Measurements from ENCODE around the gene MTFP1. TPM values are rescaled to one million over a fixed set of nuclear protein-coding genes. Genes with fewer than 3 reads are reported as not detected.

The MTFP1 gene
- total RNA-seq, 2 experiments from 2014 or later, result 37.2 to 38.0 TPM

DNA sequence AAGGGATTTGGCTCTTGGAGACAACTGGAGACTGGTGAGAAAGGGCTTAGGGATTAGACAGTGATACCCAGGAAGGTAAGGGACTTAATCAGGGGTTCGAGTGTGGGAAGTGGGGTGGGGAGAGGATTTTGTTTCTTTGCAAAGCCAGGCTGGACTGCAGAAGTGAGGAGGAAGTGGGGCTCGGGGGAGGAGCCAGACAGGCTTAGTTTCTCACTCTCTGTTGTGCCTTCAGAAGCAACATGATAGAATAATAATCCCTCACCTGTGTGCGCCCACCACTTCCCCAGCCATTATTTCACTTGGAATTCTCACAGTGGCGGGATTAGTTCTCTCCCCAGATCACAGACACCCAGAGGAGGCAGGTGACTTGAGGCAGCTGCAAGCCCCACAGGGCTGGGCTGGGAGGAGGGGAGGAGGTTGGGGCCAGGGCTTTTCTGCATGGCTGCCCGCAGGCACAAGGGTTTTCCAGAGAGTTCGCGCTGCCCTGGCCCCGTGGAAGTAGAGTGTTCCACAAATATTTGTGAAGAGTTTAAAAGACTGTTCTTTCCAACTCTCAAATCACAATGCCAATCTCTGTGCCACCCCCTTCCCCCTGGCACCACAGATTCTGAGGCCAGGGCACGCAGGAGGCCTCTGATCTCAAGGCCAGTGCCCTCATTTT is 32.8 kb upstream of the MTFP1 start:
- Histone ChIP-seq H3K4me3 (ENCODE audit: low read length) (no peak overlapping the region), H3K36me3 (ENCODE audit: insufficient read depth, low read length) (no peaks in the 10 kb centered on the region), H3K27ac (ENCODE audit: low read depth in 1 of 2, low read length in 2 of 2) (no peak overlapping the region), H3K9me3 (ENCODE audit: control insufficient read depth in 1 of 2, insufficient read depth in 1 of 2, low read length in 2 of 2) (no peaks in the 10 kb centered on the region), H3K27me3 (ENCODE audit: control insufficient read depth in 1 of 2, insufficient read depth in 2 of 2, low read length in 2 of 2) (peaks cover 0 to 2% of the 10 kb centered on the region in 2 experiments), H3K4me1 (ENCODE audit: insufficient read depth, low read length) (peaks cover 43% of the 10 kb centered on the region)
- TF ChIP-seq, protein P1, sequence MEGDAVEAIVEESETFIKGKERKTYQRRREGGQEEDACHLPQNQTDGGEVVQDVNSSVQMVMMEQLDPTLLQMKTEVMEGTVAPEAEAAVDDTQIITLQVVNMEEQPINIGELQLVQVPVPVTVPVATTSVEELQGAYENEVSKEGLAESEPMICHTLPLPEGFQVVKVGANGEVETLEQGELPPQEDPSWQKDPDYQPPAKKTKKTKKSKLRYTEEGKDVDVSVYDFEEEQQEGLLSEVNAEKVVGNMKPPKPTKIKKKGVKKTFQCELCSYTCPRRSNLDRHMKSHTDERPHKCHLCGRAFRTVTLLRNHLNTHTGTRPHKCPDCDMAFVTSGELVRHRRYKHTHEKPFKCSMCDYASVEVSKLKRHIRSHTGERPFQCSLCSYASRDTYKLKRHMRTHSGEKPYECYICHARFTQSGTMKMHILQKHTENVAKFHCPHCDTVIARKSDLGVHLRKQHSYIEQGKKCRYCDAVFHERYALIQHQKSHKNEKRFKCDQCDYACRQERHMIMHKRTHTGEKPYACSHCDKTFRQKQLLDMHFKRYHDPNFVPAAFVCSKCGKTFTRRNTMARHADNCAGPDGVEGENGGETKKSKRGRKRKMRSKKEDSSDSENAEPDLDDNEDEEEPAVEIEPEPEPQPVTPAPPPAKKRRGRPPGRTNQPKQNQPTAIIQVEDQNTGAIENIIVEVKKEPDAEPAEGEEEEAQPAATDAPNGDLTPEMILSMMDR (IDR thresholded peaks at IDR 0.05), result no peak
- Mint-ChIP-seq H3K27ac (peak overlapping the region; percentile 67), H3K4me1 (ENCODE audit: low read depth) (peaks cover 43% of the 10 kb centered on the region), H3K9me3 (no peaks in the 10 kb centered on the region), H3K36me3 (ENCODE audit: low read depth) (no peaks in the 10 kb centered on the region), H3K27me3 (no peaks in the 10 kb centered on the region), H3K4me3 (no peak overlapping the region)
- ChIA-PET POLR2A (interaction anchor here (1.2 to 4.4 kb wide), 5 partner anchors 20 to 104 kb away, joined by 3 to 27 read pairs (median 11); partner anchors contain the start of gene CASTOR1), CTCF (interaction anchor here (0.9 to 7.8 kb wide), 5 partner anchors 20 to 105 kb away, joined by 3 to 63 read pairs (median 8); partner anchors contain the start of gene MTFP1)
- peak in 1 of 14 experiments; percentile 20 for DNase-seq
- no peak for ATAC-seq (ENCODE audit: poor library complexity)
- intact Hi-C loops (cut with DNase I, micrococcal nuclease), result loop anchor here (5.0 to 10.0 kb wide), 3 partner anchors 212 to 530 kb away; partner anchors contain the start of gene TCN2 (in 1 of the 2)

DNA sequence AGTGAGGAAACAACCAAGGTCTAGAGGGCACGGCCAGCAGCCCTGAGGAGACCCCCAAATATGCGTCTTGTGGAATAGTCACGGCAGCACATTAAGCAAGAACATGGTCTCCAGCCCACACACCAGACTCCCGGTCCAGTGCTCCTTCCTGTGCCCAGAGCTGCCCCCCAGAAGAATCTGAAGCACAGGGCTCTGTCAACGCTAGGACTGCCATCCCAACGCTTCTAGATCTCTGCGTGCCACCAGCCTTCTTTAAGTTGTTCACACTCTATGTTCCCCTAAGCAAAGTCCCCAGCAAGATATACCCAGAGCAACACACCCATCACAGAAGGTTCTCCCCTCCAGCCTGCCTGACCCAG is 32.3 kb upstream of the MTFP1 start:
- peak overlapping the region; percentile 42 for H3K4me3 Mint-ChIP-seq
- Histone ChIP-seq H3K9me3 (ENCODE audit: control insufficient read depth in 1 of 2, insufficient read depth in 1 of 2, low read length in 2 of 2) (no peaks in the 10 kb centered on the region), H3K36me3 (ENCODE audit: insufficient read depth, low read length) (no peaks in the 10 kb centered on the region), H3K27me3 (ENCODE audit: control insufficient read depth in 1 of 2, insufficient read depth in 2 of 2, low read length in 2 of 2) (peaks cover 0 to 2% of the 10 kb centered on the region in 2 experiments), H3K27ac (ENCODE audit: low read depth in 1 of 2, low read length in 2 of 2) (no peak overlapping the region), H3K4me1 (ENCODE audit: insufficient read depth, low read length) (peaks cover 48% of the 10 kb centered on the region), H3K4me3 (ENCODE audit: low read length) (no peak overlapping the region)
- H3K4me1 Mint-ChIP-seq (ENCODE audit: low read depth), result peaks cover 48% of the 10 kb centered on the region
- CTCF ChIA-PET, result interaction anchor here (1.0 to 7.8 kb wide), 3 partner anchors 31 to 105 kb away, joined by 6 to 63 read pairs (median 8); partner anchors contain the start of gene MTFP1
- peak overlapping the region; percentile 21 for H3K27ac Mint-ChIP-seq
- no peaks in the 10 kb centered on the region for H3K27me3 Mint-ChIP-seq
- POLR2A ChIA-PET, result interaction anchor here (7.9 kb wide), 1 partner anchor 31 kb away, joined by 112 read pairs; the partner anchor contains the start of gene MTFP1
- DNase-seq, result no peak
- TF ChIP-seq, protein P1 (IDR thresholded peaks at IDR 0.05), result no peak
- ATAC-seq (ENCODE audit: poor library complexity), result no peak
- intact Hi-C loops (cut with DNase I, micrococcal nuclease), result loop anchor here (5.0 to 10.0 kb wide), 3 partner anchors 212 to 529 kb away; partner anchors contain the start of gene TCN2 (in 1 of the 2)
- H3K9me3 Mint-ChIP-seq, result no peaks in the 10 kb centered on the region
- H3K36me3 Mint-ChIP-seq (ENCODE audit: low read depth), result no peaks in the 10 kb centered on the region

DNA sequence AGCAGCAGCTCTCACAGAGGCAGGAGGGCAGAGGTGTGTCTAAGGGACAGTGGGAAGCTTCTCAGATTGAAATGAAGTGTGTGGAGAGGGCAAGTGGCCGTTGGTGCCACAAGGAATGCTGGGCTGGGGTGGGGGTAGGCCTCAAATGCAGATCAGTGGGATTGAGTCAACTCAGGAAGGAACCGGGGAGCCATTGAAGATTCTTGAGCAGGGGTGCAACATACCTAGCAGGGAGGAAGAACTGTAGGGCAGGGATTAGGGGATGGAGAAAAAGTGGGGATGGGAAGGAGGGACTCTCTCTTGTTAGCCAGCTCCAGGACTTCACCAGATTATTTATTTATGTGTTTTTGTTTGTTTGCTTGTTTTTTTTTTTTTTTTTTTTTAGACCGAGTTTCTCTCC is 31.7 kb upstream of the MTFP1 start:
- no peak overlapping the region for H3K4me3 ChIP-seq (ENCODE audit: low read length)
- no peaks in the 10 kb centered on the region for H3K9me3 ChIP-seq (ENCODE audit: control insufficient read depth in 1 of 2, insufficient read depth in 1 of 2, low read length in 2 of 2)
- H3K4me1 ChIP-seq (ENCODE audit: insufficient read depth, low read length), result peaks cover 54% of the 10 kb centered on the region
- peak overlapping the region; percentile 42 for H3K4me3 Mint-ChIP-seq
- H3K36me3 ChIP-seq (ENCODE audit: insufficient read depth, low read length), result no peaks in the 10 kb centered on the region
- H3K36me3 Mint-ChIP-seq (ENCODE audit: low read depth), result no peaks in the 10 kb centered on the region
- peaks cover 0 to 2% of the 10 kb centered on the region in 2 experiments for H3K27me3 ChIP-seq (ENCODE audit: control insufficient read depth in 1 of 2, insufficient read depth in 2 of 2, low read length in 2 of 2)
- ATAC-seq (ENCODE audit: poor library complexity) (no peak), DNase-seq (no peak)
- H3K4me1 Mint-ChIP-seq (ENCODE audit: low read depth), result peaks cover 54% of the 10 kb centered on the region
- TF ChIP-seq, protein P1 (IDR thresholded peaks at IDR 0.05), result no peak
- POLR2A ChIA-PET, result interaction anchor here (1.2 to 7.9 kb wide), 2 partner anchors 31 to 37 kb away, joined by 3 to 112 read pairs; partner anchors contain the start of genes CCDC157, MTFP1 and SF3A1
- CTCF ChIA-PET, result interaction anchor here (1.0 to 7.8 kb wide), 3 partner anchors 30 to 106 kb away, joined by 6 to 63 read pairs (median 8); partner anchors contain the start of gene MTFP1
- H3K27ac Mint-ChIP-seq, result peak overlapping the region; percentile 21
- intact Hi-C loops (cut with DNase I, micrococcal nuclease), result loop anchor here (5.0 to 10.0 kb wide), 3 partner anchors 211 to 528 kb away; partner anchors contain the start of gene TCN2 (in 1 of the 2)
- no peak overlapping the region for H3K27ac ChIP-seq (ENCODE audit: low read depth in 1 of 2, low read length in 2 of 2)
- H3K27me3 Mint-ChIP-seq, result no peaks in the 10 kb centered on the region
- H3K9me3 Mint-ChIP-seq, result no peaks in the 10 kb centered on the region

Measured in CD4-positive, alpha-beta T cell (primary cell).